Subcutaneous adipose tissue (tissue), 4 donors: Measurements from ENCODE around the gene CBFB. TPM values are rescaled to one million over a fixed set of nuclear protein-coding genes. Genes with fewer than 3 reads are reported as not detected.

ENCODE experiments used
- CTCF ChIP-seq: fragments of 450-650 bp; IDR thresholded peaks from one replicate; pipeline ENCODE4 v1.5.1; 2016; ENCODE audit warnings: low read depth, mild to moderate bottlenecking, control low read depth, antibody characterized with exemption, moderate library complexity
- total RNA-seq, 4 donors: library from RNA; depleted of rRNA; stranded (reverse); fragments of >200 nt; gene quantifications; one replicate each; pipeline ENCODE4 v1.1.0, GENCODE V29; 2016

CBFB gene
- total RNA-seq, 4 donors from 2014 or later, result 35.2 to 46.2 (median 42.4) TPM

- no peak for TF ChIP-seq CTCF
Measured at GRCh38 chr16:67036323-67036741, 7.4 kb downstream of the CBFB start.

- no peak for TF ChIP-seq CTCF
Measured at GRCh38 chr16:67039260-67040020, 10.5 kb downstream of the CBFB start.

GRCh38 chr16:67040166-67040565 is 11.2 kb downstream of the CBFB start:
- no peak for TF ChIP-seq CTCF

- no peak for TF ChIP-seq CTCF
Measured at GRCh38 chr16:67040906-67041305, 12.0 kb downstream of the CBFB start.

GRCh38 chr16:67043420-67043819 is 14.5 kb downstream of the CBFB start:
- TF ChIP-seq CTCF, result no peak

- no peak for TF ChIP-seq CTCF
Measured at GRCh38 chr16:67050796-67051195, 21.8 kb downstream of the CBFB start.

GRCh38 chr16:67052399-67052798 is 23.4 kb downstream of the CBFB start:
- no peak for TF ChIP-seq CTCF
